ENCODE data around the gene C19orf47.

The C19orf47 gene

GRCh38 chr19:40315812-40316470 is 32.3 kb downstream of the C19orf47 start:
- no peak for TF ChIP-seq CTCF (IDR thresholded peaks at IDR 0.05; ENCODE audit: borderline replicate concordance, insufficient read depth, low read depth, low read length)

GRCh38 chr19:40314656-40315055 is 33.5 kb downstream of the C19orf47 start:
- no peak for TF ChIP-seq CTCF (IDR thresholded peaks at IDR 0.05; ENCODE audit: borderline replicate concordance, insufficient read depth, low read depth, low read length)
- no peak overlapping the region for H3K4me3 ChIP-seq (ENCODE audit: low read depth, low read length)

More at GRCh38 chr19:40315812-40316470, 32.3 kb downstream of the C19orf47 start:
- H3K4me3 ChIP-seq (ENCODE audit: low read depth, low read length): no peak overlapping the region

- no peak for TF ChIP-seq CTCF (IDR thresholded peaks at IDR 0.05; ENCODE audit: borderline replicate concordance, insufficient read depth, low read depth, low read length)
Observed at GRCh38 chr19:40313229-40313983, 34.8 kb downstream of the C19orf47 start.

GRCh38 chr19:40312533-40312932 is 35.7 kb downstream of the C19orf47 start:
- TF ChIP-seq CTCF (IDR thresholded peaks at IDR 0.05; ENCODE audit: borderline replicate concordance, insufficient read depth, low read depth, low read length): no peak

More at GRCh38 chr19:40313229-40313983, 34.8 kb downstream of the C19orf47 start:
- no peak overlapping the region for H3K4me3 ChIP-seq (ENCODE audit: low read depth, low read length)

GRCh38 chr19:40309666-40310065 is 38.5 kb downstream of the C19orf47 start:
- no peak for TF ChIP-seq CTCF (IDR thresholded peaks at IDR 0.05; ENCODE audit: borderline replicate concordance, insufficient read depth, low read depth, low read length)
- no peak overlapping the region for H3K4me3 ChIP-seq (ENCODE audit: low read depth, low read length)

More at GRCh38 chr19:40312533-40312932, 35.7 kb downstream of the C19orf47 start:
- no peak overlapping the region for H3K4me3 ChIP-seq (ENCODE audit: low read depth, low read length)

- H3K4me3 ChIP-seq (ENCODE audit: low read depth, low read length): no peak overlapping the region
- TF ChIP-seq CTCF (IDR thresholded peaks at IDR 0.05; ENCODE audit: borderline replicate concordance, insufficient read depth, low read depth, low read length): peak; percentile 51; the same call in 1 of the 2 replicates
Observed at GRCh38 chr19:40305403-40305802, 42.8 kb downstream of the C19orf47 start.

Measured in GM12875 (cell line).